ENCODE results near the gene PXT1.

- TF ChIP-seq CTCF (IDR thresholded peaks at IDR 0.05; ENCODE audit: poor library complexity, severe bottlenecking) (no peak), REST (IDR thresholded peaks at IDR 0.05; ENCODE audit: borderline replicate concordance) (no peak), EP300 (conservative IDR thresholded peaks at IDR 0.05; ENCODE audit: poor library complexity, severe bottlenecking) (no peak), POLR2AphosphoS5 (IDR thresholded peaks at IDR 0.05) (no peak)
Measured at GRCh38 chr6:36432151-36432671, 10.4 kb downstream of the PXT1 start.
